Skeletal muscle tissue (tissue), 4 donors: ENCODE data around the gene DNM2. TPM values are rescaled to one million over a fixed set of nuclear protein-coding genes. Genes with fewer than 3 reads are reported as not detected.

ENCODE experiments used
- H3K27ac ChIP-seq: one replicate; pipeline ENCODE4 v1.7.0; 2013; ENCODE audit warnings: mild to moderate bottlenecking, low read depth, low read length, inconsistent platforms
- H3K27me3 ChIP-seq, 3 donors: one replicate each; pipeline ENCODE4 v1.7.0; 2013; ENCODE audit warnings: low read length in 3 of 3; ENCODE audit not compliant: control insufficient read depth in 3 of 3, insufficient read depth in 3 of 3
- H3K36me3 ChIP-seq, 3 donors: one replicate each; pipeline ENCODE4 v1.7.0; 2013; ENCODE audit warnings: low read length in 3 of 3; ENCODE audit not compliant: control insufficient read depth in 3 of 3, insufficient read depth in 3 of 3
- H3K4me1 ChIP-seq, 3 donors: one replicate each; pipeline ENCODE4 v1.7.0; 2013; ENCODE audit warnings: low read length in 3 of 3, mild to moderate bottlenecking in 3 of 3; ENCODE audit not compliant: control insufficient read depth in 3 of 3, insufficient read depth in 3 of 3
- H3K4me3 ChIP-seq, 3 donors: one replicate each; pipeline ENCODE4 v1.7.0; 2013; ENCODE audit warnings: low read length in 3 of 3
- H3K9ac ChIP-seq, 3 donors: one replicate each; pipeline ENCODE4 v1.7.0; 2013; ENCODE audit warnings: low read length in 3 of 3, mild to moderate bottlenecking in 3 of 3, moderate library complexity in 2 of 3, low read depth in 1 of 3
- H3K9me3 ChIP-seq, 3 donors: one replicate each; pipeline ENCODE4 v1.7.0; 2013; ENCODE audit warnings: low read length in 3 of 3; ENCODE audit not compliant: control insufficient read depth in 3 of 3
- total RNA-seq: library from RNA; depleted of rRNA; stranded (reverse); fragments of >200 nt; gene quantifications from one replicate; pipeline ENCODE4 v1.2.3, GENCODE V29; 2014
- donor health status: Osteomylitis.

Gene DNM2
- total RNA-seq, 1 donor from 2014 or later, result 54.8 TPM

- peak overlapping the region; percentile 81 for H3K27ac ChIP-seq
- H3K4me3 ChIP-seq, result peak overlapping the region in 2 of 3 donors; percentile 43 to 52
- peaks cover 39 to 43% (median 41%) of the 10 kb centered on the region in 3 donors for H3K36me3 ChIP-seq
- no peaks in the 10 kb centered on the region for H3K9me3 ChIP-seq
- H3K9ac ChIP-seq, result peak overlapping the region; percentile 56 to 72 (median 66)
- peaks cover 12 to 14% (median 13%) of the 10 kb centered on the region in 3 donors for H3K4me1 ChIP-seq
- H3K27me3 ChIP-seq, result no peaks in the 10 kb centered on the region
Measured at GRCh38 chr19:10815969-10816644, 98.2 kb downstream of the DNM2 start.

GRCh38 chr19:10816691-10817090, 98.8 kb downstream of the DNM2 start:
- H3K36me3 ChIP-seq, result peaks cover 38 to 43% (median 42%) of the 10 kb centered on the region in 3 donors
- no peaks in the 10 kb centered on the region for H3K27me3 ChIP-seq
- peak overlapping the region; percentile 43 to 52 (median 52) for H3K4me3 ChIP-seq
- H3K9ac ChIP-seq, result peak overlapping the region; percentile 56 to 72 (median 66)
- peak overlapping the region; percentile 81 for H3K27ac ChIP-seq
- peaks cover 14% of the 10 kb centered on the region in 3 donors for H3K4me1 ChIP-seq
- no peaks in the 10 kb centered on the region for H3K9me3 ChIP-seq

- Histone ChIP-seq H3K4me3 (peak overlapping the region; percentile 43 to 52 (median 52)), H3K27me3 (no peaks in the 10 kb centered on the region), H3K36me3 (peaks cover 34 to 41% (median 39%) of the 10 kb centered on the region in 3 donors), H3K9ac (peak overlapping the region; percentile 56 to 72 (median 66)), H3K9me3 (no peaks in the 10 kb centered on the region), H3K27ac (peak overlapping the region; percentile 81), H3K4me1 (peaks cover 14% of the 10 kb centered on the region in 3 donors)
Measured at GRCh38 chr19:10817291-10818038, 99.6 kb downstream of the DNM2 start.

DNA sequence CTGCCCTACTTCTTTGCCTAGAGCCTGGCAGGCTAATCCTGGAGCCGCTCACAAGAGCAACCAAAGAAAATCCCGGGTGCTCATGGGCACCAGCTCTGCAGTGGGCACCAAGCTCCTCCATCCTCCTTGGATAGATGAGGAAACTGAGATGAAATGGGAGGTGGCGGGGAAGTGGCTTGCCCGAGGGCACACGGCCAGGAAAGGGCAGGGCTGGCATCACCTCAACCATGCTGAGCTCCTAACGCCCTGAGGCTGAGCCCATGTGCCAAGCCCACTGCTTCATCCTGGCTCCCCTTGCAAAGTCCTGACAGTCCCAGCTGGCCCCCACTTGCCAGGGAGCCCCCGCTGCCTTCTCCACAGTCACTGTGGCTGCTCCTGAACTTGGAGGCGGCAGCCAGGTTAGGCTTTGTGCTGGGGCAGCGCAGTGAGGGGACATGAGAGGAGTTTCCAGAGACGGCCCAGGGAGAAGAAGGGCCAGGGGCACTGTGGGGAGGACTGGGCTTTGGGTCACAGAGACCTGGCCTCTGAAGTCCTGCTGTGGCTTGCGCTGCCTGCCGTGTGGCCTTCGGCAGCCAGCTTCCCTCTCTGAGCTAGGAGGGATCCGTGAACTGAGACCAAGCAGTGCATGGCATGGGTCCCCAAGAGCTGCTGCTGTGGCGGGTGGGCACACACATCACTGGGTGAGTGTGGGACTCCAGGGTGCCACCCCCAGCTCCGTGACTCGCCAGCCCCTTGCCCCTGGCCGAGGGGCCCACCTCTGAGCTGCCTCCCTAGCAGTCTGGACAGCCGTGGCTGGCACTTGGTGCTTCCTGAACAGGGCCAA, 100.6 kb downstream of the DNM2 start:
- H3K4me3 ChIP-seq, result no peak overlapping the region
- H3K4me1 ChIP-seq, result peaks cover 9 to 11% (median 10%) of the 10 kb centered on the region in 3 donors
- no peaks in the 10 kb centered on the region for H3K9me3 ChIP-seq
- peak overlapping the region; percentile 81 for H3K27ac ChIP-seq
- no peak overlapping the region for H3K9ac ChIP-seq
- peaks cover 30 to 41% (median 34%) of the 10 kb centered on the region in 3 donors for H3K36me3 ChIP-seq
- H3K27me3 ChIP-seq, result no peaks in the 10 kb centered on the region

GRCh38 chr19:10819124-10820060, 101.5 kb downstream of the DNM2 start:
- H3K9ac ChIP-seq, result no peak overlapping the region
- H3K27ac ChIP-seq, result no peak overlapping the region
- peaks cover 36 to 47% (median 36%) of the 10 kb centered on the region in 3 donors for H3K36me3 ChIP-seq
- no peak overlapping the region for H3K4me3 ChIP-seq
- no peaks in the 10 kb centered on the region for H3K27me3 ChIP-seq
- peaks cover 9 to 11% (median 10%) of the 10 kb centered on the region in 3 donors for H3K4me1 ChIP-seq
- H3K9me3 ChIP-seq, result no peaks in the 10 kb centered on the region

DNA sequence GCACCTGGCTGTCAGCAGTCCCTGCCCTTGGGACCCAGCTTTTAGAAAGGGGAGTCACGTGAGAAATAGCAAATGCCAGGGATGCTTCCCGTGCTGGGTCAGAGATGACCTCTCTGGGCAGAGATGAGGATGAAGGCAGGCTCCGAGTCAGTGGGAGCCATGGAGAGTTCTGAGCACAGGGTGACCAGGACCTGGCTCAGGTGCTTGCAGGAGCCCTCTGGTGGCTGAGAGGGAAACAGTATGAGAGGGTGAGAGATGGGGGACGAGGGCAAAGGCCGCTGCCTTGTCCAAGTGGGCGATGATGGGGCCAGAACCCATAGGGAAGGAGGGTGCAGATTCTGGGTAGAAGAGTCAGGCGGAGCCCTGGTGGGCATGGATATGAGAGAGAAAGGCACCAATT, 102.3 kb downstream of the DNM2 start:
- Histone ChIP-seq H3K9me3 (no peaks in the 10 kb centered on the region), H3K36me3 (peaks cover 35 to 49% (median 35%) of the 10 kb centered on the region in 3 donors), H3K27me3 (no peaks in the 10 kb centered on the region), H3K4me1 (peaks cover 9 to 11% (median 10%) of the 10 kb centered on the region in 3 donors), H3K27ac (no peak overlapping the region), H3K9ac (no peak overlapping the region), H3K4me3 (no peak overlapping the region)

- Histone ChIP-seq H3K27ac (no peak overlapping the region), H3K4me3 (no peak overlapping the region), H3K9ac (no peak overlapping the region), H3K4me1 (peaks cover 5 to 9% (median 8%) of the 10 kb centered on the region in 3 donors), H3K36me3 (peaks cover 45 to 55% (median 55%) of the 10 kb centered on the region in 3 donors), H3K27me3 (no peaks in the 10 kb centered on the region), H3K9me3 (no peaks in the 10 kb centered on the region)
Measured at GRCh38 chr19:10823690-10824089, 105.8 kb downstream of the DNM2 start.

DNA sequence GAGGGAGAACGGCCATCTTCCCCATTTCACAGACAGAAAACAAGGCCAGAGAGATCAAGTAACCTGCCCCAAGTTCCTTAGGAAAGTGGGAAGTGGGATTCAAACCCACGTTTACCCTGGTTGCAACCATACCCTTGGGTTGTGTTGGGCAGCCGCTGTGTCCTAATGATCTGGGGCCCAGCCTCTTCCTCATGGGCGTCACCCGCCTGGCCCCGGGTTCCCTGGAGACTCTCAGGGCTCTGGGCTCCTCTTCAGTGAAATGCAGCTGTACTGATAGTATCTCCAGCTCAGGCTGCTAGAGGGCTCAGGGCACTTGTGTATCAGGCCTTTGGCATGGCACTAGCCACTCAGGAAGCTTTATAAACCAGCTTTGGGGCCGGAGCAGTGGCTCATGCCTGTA, 108.4 kb downstream of the DNM2 start:
- H3K9ac ChIP-seq, result no peak overlapping the region

GRCh38 chr19:10826846-10827245, 109.0 kb downstream of the DNM2 start:
- Histone ChIP-seq H3K4me3 (no peak overlapping the region), H3K36me3 (peaks cover 35 to 39% (median 38%) of the 10 kb centered on the region in 3 donors), H3K9me3 (no peaks in the 10 kb centered on the region), H3K9ac (no peak overlapping the region), H3K27me3 (no peaks in the 10 kb centered on the region), H3K4me1 (no peaks in the 10 kb centered on the region), H3K27ac (no peak overlapping the region)

More for the DNA sequence above, 108.4 kb downstream of the DNM2 start:
- H3K27me3 ChIP-seq, result no peaks in the 10 kb centered on the region
- peaks cover 0 to under 1% (median 0%) of the 10 kb centered on the region in 3 donors for H3K4me1 ChIP-seq
- no peaks in the 10 kb centered on the region for H3K9me3 ChIP-seq
- H3K4me3 ChIP-seq, result no peak overlapping the region
- H3K27ac ChIP-seq, result no peak overlapping the region
- H3K36me3 ChIP-seq, result peaks cover 40 to 42% (median 40%) of the 10 kb centered on the region in 3 donors
